GM12891 (cell line): ENCODE measurements around the gene SMOC2.

Experiments
- DNase-seq: peaks from one replicate; pipeline ENCODE4 v3.0.0; 2011; ENCODE audit warnings: low spot score; ENCODE audit not compliant: insufficient read length
- FAIRE-seq: peaks from 2 replicates; lab custom pipeline; 2011; peaks lifted over from hg19 to GRCh38; lab: Jason Lieb, UNC
- PAX5 ChIP-seq: IDR thresholded peaks from 2 replicates; pipeline ENCODE4 v1.6.1; 2011; ENCODE audit warnings: low read length, moderate library complexity, mild to moderate bottlenecking; ENCODE audit not compliant: insufficient read depth, severe bottlenecking
- POLR2A ChIP-seq: IDR thresholded peaks from 2 replicates; pipeline ENCODE4 v1.6.1; 2011; ENCODE audit warnings: low read depth, low read length, control low read depth
- POLR2AphosphoS5 ChIP-seq: IDR thresholded peaks from 2 replicates; pipeline ENCODE4 v1.6.1; 2011; ENCODE audit warnings: low read depth, low read length, control low read depth
- POU2F2 ChIP-seq: IDR thresholded peaks from 2 replicates; pipeline ENCODE4 v1.6.1; 2011; ENCODE audit warnings: low read depth, mild to moderate bottlenecking, control low read depth, low read length, moderate library complexity
- SPI1 ChIP-seq: IDR thresholded peaks from 2 replicates; pipeline ENCODE4 v1.6.1; 2011; ENCODE audit warnings: low read depth, low read length, control low read depth
- TAF1 ChIP-seq: IDR thresholded peaks from 2 replicates; pipeline ENCODE4 v1.6.1; 2011; ENCODE audit warnings: low read depth, low read length, control low read depth

The SMOC2 gene

DNA sequence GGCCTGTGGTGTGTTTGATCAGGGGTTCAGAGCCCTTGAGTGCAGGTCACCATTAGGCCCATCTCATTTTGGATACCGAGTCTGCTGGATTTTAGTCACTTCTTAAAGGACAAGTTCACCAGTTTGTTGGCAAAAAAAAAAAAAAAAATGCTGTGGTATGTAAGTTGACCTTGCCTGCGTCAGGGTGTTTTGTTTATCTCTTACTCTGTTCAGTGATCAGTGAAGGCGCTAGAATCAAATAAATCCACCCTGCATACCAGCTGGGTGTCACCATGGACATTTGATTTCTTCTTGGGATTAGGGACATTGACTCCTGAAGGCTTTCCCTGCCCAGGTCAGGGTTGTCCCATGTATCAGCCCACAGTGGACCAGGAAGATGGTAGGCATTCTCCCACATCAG is 6.7 kb downstream of the SMOC2 start:
- no peak for DNase-seq
- TF ChIP-seq POLR2A (no peak), POLR2AphosphoS5 (no peak), SPI1 (no peak), TAF1 (no peak), PAX5 (no peak), POU2F2 (no peak)
- FAIRE-seq, result no peak

DNA sequence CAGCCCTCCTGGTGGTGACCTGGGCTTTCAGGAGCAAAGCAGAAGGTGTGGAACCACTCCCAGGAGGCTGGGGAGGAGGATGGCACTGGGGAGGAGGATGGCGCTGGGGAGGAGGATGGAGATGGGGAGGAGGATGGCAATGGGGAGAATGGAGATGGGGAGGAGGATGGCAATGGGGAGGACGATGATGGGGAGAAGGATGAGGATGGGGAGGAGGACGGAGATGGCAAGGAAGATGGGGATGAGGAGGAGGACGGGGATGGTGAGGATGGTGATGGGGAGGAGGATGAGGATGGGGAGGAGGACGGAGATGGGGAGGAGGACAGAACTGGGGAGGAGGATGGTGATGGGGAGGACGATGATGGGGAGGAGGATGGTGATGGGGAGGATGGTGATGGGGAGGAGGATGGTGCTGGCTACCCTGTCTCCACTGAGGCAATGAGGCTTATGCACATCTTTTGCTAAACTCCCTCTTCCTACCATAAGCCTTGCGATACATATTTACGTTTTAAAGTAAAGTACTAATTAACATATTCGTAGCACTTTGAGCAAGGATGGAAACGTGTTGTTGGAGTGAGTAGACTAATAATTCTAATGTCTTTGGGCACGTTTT is 7.4 kb downstream of the SMOC2 start:
- no peak for FAIRE-seq
- no peak for TF ChIP-seq TAF1
- no peak for TF ChIP-seq POLR2AphosphoS5
- TF ChIP-seq POU2F2, result no peak
- TF ChIP-seq POLR2A, result no peak
- TF ChIP-seq SPI1, result no peak
- no peak for TF ChIP-seq PAX5
- no peak for DNase-seq

DNA sequence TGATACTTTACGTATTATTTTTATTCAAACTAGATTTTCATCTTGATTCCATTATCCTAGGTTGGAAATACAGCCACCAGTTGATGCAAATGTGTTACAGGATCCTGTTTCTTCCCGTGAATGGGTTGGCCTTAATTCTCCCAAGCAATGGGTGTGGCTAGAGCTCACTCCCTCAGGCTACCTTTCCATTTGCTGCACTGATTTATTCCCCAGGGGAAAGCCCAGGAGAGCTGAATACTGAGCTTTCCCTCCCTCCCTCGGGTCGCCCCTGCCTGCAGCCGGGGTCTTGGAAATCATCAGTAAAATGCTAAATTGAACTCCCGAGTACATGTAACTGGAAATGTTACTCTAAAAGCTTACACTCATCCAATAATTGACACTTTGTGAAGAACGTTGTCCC is 9.9 kb downstream of the SMOC2 start:
- TF ChIP-seq SPI1, result no peak
- TF ChIP-seq TAF1, result no peak
- no peak for TF ChIP-seq POU2F2
- TF ChIP-seq POLR2AphosphoS5, result no peak
- no peak for TF ChIP-seq POLR2A
- TF ChIP-seq PAX5, result no peak
- FAIRE-seq (no peak), DNase-seq (no peak)

DNA sequence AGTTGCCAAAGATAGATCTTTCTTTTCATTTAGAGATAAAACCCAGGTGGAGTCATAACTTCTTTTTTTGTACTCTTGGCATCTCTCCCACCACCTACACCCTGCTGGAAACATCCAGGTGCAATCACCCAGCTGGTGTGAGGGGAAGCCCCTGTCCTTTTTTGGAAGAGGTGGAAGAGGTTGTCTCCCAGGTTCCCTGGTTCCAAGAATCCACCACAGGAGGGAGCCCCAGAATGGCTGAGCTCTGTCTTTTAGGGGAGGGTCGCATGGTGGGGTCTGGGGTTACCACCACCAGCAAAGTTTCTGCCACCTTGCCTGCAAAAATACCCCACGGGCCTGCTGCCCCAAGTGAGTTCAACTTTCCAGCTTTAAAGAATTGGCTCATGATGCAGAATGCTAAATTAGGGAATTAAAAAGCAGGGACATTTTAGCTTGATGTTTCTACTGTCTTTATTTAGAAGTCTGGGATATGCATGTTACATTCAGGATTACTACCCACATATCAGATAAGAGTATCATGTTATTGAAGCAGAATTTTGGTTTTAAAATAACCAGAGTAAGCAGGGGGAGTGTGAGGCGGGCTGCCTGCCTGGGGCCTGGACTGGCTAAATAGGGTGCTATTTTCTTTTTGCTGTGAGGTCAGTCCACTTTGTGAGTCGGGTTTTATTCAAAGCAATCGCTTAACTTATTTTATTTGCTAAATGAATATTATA is 11.0 kb downstream of the SMOC2 start:
- DNase-seq (no peak), FAIRE-seq (no peak)
- TF ChIP-seq POU2F2 (no peak), POLR2AphosphoS5 (no peak), POLR2A (no peak), SPI1 (no peak), PAX5 (no peak), TAF1 (no peak)

DNA sequence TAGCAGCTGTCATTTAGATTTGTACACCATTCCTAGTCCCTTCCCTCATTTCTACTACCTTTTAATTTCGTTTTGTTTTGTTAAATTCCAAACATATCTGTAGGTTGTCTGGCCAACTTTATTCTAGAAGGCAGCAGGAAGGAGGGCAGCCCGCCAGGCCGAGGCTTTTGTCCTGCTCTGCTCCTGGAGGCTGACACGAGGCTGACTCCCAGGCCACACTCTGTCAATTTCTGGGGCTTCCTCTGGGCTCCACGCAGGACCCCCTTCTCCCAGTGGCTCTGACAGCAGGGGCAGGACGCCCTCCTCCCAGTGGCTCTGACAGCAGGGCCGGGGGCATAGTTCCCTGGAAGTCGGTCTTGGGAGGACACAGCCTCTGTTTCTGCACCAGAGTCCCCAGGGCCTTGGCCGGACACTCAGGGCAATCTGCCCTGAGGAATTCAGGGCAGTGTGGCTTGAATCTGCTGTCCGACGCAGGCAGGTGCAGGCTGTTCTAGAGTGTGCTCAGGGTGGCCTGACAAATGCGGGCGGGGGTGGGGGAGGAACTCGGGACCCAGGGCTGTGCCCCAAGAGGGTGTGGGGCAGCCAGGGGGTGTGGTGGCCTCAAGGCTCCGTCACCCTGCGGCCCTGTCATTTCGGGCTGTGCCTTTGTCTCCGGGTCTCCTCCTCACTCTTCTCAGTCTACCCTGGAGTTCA is 11.8 kb downstream of the SMOC2 start:
- DNase-seq (no peak), FAIRE-seq (no peak)
- TF ChIP-seq POLR2AphosphoS5 (no peak), POU2F2 (no peak), PAX5 (no peak), POLR2A (no peak), TAF1 (no peak), SPI1 (no peak)

DNA sequence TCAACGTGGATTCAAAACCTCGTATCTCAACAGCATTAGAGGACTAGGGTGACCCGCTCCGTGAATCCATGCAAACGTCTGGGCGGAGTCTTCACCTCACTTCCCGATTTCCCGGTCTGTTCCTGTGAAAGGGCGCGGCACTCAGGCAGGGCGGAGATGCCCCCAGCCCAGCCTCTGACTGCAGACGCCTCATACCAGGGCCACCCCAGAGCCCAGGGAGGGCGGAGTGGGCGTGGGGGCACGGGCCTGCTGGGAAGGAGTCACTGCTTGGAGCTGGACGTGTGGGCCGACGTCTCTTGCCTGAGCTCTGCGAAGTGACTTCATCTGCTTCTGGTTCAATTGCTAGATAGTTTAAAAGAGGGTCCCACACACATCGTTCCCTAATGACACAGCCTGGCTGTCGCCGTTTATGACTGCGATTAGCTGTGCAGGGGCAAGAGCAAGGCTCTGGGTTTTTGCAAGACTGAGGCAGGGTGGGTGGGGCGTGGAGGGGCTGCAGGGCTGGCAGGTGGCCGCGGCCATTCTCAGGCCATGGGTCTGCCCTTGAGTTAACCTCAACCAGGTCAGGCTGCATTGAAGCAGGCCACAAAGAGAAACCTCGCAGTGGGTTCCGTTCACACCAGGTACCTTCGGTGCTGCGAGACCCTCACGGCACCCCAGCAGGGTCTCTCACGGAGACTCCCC is 15.0 kb downstream of the SMOC2 start:
- TF ChIP-seq POLR2AphosphoS5 (no peak), PAX5 (no peak), TAF1 (no peak), SPI1 (no peak), POLR2A (no peak), POU2F2 (no peak)
- FAIRE-seq, result no peak
- no peak for DNase-seq

DNA sequence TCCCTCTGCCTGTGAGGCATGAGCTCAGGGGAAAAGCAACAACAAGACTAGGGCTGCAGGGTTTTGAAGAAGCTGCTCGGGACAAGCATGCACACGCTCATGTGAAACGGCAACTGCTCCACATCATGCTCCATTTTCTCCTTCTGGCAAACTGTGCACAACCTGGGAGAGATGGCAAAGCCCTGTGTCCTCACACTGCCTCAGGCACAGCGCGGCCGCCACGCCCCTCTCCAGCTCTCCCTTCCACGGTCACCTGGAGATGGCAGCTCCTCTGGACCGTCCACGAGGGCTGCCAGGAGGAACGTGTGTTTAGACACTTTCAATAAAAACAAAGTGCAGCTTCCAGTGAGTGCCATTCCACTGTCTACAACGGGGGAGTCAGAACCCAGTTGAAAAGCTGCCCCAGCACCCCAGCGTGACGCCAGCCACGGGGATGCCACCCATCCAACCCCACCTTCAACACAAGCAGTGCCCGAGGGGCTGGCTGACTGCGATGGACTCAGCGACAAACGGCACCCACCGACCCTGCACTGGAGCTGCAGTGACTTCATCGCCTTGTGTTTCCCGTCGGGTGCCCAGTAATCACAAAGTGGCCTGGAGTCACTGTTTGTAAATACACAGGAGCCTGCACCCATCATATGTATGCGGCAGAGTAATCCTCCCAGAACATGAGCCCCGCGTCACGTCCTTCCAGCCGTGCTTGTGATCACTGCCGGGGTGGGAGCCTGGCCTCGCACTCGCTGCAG is 16.1 kb downstream of the SMOC2 start:
- no peak for FAIRE-seq
- no peak for DNase-seq
- TF ChIP-seq POU2F2 (no peak), TAF1 (no peak), POLR2A (no peak), SPI1 (no peak), POLR2AphosphoS5 (no peak), PAX5 (no peak)

DNA sequence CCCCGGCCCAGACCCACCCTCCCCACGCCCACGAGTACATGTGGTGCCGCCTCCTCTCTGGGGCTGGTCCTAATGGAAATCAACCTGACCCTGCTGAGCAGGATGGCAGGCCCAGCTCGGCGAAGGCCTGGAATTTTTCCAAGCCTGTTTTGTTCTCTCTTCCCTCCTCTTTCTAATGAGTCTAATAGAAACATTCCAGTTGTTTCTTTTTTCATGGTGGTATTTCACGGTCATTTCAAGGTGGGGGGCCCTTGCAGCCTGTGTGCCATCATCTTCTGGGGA is 16.6 kb downstream of the SMOC2 start:
- FAIRE-seq, result no peak
- no peak for DNase-seq
- TF ChIP-seq SPI1, result no peak
- no peak for TF ChIP-seq POU2F2
- TF ChIP-seq PAX5, result no peak
- TF ChIP-seq TAF1, result no peak
- TF ChIP-seq POLR2A, result no peak
- no peak for TF ChIP-seq POLR2AphosphoS5

DNA sequence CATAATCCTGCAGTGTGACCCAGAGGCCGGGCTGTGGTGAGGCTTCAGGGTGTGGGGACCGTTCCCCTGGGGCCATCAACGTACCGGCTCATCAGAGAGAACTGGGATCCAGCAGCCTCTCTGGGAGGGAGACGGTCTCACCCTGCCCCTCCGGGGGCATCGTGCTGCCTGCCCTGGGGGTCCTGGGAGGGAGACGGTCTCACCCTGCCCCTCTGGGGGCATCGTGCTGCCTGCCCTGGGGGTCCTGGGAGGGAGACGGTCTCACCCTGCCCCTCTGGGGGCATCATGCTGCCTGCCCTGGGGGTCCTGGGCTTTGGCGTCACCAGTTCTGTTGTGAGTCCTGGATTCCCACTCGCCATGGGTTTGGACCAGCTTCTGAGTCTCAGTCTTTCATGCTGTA is 17.1 kb downstream of the SMOC2 start:
- DNase-seq (no peak), FAIRE-seq (no peak)
- TF ChIP-seq POU2F2 (no peak), TAF1 (no peak), POLR2AphosphoS5 (no peak), PAX5 (no peak), SPI1 (no peak), POLR2A (no peak)
